Stimulated activated naive CD8-positive, alpha-beta T cell treated with anti-CD3 and anti-CD28 coated beads, Interleukin-15, amount 100 ng/mL, for 72 hours (primary cell): Measurements from ENCODE around the gene NPHP3.

ENCODE experiments used
- ATAC-seq: fragments of 150-1000 bp; cut with Tn5 transposase; 2 replicates; pipeline ENCODE4 v1.10.0; 2021; ENCODE audit warnings: mild to moderate bottlenecking, moderate library complexity
- DNase-seq, 2 donors: peaks; one replicate each; pipeline ENCODE4 v3.0.0; 2021 to 2022
- H3K27ac Mint-ChIP-seq, 2 donors: one replicate each; pipeline ENCODE4 v1.8.0; 2022; ENCODE audit warnings: mild to moderate bottlenecking in 2 of 2, mixed read lengths in 2 of 2, moderate library complexity in 2 of 2
- H3K27me3 Mint-ChIP-seq: one replicate; pipeline ENCODE4 v1.8.0; 2022; ENCODE audit warnings: mixed read lengths
- H3K4me1 Mint-ChIP-seq: one replicate; pipeline ENCODE4 v1.8.0; 2022; ENCODE audit warnings: mild to moderate bottlenecking, mixed read lengths
- H3K4me3 Mint-ChIP-seq, 2 donors: one replicate each; pipeline ENCODE4 v1.8.0; 2022; ENCODE audit warnings: mild to moderate bottlenecking in 2 of 2, mixed read lengths in 2 of 2, moderate library complexity in 1 of 2
- H3K9me3 Mint-ChIP-seq, 2 donors: one replicate each; pipeline ENCODE4 v1.8.0; 2022; ENCODE audit warnings: mixed read lengths in 2 of 2

The NPHP3 gene

DNA sequence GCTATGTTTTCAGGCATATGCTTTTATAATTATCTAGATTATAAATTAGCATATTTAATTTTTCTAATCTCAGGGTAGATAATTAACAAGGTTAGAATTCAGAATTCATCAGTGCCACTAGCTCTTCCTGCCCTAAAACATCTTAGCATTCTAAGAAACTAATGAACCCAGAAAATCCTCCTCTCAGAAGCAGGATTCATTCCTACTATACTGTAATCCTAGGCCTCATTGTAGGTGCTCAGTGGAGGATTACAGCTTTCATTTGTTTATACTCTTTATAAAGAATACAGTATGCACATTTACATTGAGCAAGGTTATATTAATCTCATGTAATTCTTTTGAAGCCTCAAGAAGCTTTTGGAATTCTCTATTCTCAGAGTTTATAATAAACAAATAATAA is 83.5 kb downstream of the NPHP3 start:
- DNase-seq (no peak), ATAC-seq (no peak)
- H3K27ac Mint-ChIP-seq, result no peak overlapping the region
- H3K27me3 Mint-ChIP-seq, result no peaks in the 10 kb centered on the region
- peaks cover 8% of the 10 kb centered on the region for H3K4me1 Mint-ChIP-seq
- no peaks in the 10 kb centered on the region for H3K9me3 Mint-ChIP-seq
- H3K4me3 Mint-ChIP-seq, result no peak overlapping the region

DNA sequence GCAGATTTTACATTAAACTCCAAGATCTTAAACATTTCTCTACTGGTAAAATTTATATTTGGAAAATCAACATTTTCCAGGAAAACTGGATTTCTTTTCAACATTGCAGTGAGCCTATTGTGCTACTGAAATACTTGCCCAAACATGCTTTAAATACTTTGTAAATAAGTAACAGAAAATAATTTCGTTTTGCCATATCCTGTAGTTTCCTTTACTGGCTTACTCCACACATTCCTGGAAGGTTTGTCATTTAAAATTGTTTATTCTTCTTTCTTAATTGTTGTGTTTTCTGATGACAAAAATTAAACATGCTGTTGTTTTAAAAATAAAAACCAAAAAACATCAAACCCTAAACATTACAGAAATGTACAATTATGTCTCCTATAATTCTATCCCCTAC is 84.6 kb downstream of the NPHP3 start:
- no peak overlapping the region for H3K27ac Mint-ChIP-seq
- no peak for DNase-seq
- H3K4me1 Mint-ChIP-seq, result no peaks in the 10 kb centered on the region
- H3K27me3 Mint-ChIP-seq, result no peaks in the 10 kb centered on the region
- no peak overlapping the region for H3K4me3 Mint-ChIP-seq
- no peaks in the 10 kb centered on the region for H3K9me3 Mint-ChIP-seq
- no peak for ATAC-seq

DNA sequence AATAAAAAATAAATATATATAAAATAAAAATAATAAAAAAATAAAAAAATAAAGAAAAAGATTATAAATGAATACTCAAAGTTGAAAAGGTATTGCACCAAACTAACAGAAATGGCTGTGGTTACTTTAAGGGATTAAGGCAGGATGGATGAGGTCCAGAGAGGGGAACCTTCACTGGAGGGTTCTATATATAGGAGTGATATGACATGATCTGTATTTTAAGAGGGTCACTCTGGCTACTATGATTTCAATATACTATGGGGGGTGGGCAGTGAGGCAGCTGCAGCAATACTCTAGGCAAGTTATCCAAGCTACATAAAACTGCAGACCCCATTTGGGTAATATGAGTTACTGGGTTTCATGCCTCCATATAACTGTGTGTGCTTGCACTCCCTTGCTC is 87.2 kb downstream of the NPHP3 start:
- no peaks in the 10 kb centered on the region for H3K27me3 Mint-ChIP-seq
- no peaks in the 10 kb centered on the region for H3K9me3 Mint-ChIP-seq
- no peak for DNase-seq
- H3K4me1 Mint-ChIP-seq, result peaks cover 3% of the 10 kb centered on the region
- ATAC-seq, result no peak
- H3K4me3 Mint-ChIP-seq, result no peak overlapping the region
- no peak overlapping the region for H3K27ac Mint-ChIP-seq
